ENCODE measurements around the gene GINS2. TPM values are rescaled to one million over a fixed set of nuclear protein-coding genes. Genes with fewer than 3 reads are reported as not detected.

The GINS2 gene
- total RNA-seq, 2 experiments from 2014 or later: 38.3 to 45.7 TPM

DNA sequence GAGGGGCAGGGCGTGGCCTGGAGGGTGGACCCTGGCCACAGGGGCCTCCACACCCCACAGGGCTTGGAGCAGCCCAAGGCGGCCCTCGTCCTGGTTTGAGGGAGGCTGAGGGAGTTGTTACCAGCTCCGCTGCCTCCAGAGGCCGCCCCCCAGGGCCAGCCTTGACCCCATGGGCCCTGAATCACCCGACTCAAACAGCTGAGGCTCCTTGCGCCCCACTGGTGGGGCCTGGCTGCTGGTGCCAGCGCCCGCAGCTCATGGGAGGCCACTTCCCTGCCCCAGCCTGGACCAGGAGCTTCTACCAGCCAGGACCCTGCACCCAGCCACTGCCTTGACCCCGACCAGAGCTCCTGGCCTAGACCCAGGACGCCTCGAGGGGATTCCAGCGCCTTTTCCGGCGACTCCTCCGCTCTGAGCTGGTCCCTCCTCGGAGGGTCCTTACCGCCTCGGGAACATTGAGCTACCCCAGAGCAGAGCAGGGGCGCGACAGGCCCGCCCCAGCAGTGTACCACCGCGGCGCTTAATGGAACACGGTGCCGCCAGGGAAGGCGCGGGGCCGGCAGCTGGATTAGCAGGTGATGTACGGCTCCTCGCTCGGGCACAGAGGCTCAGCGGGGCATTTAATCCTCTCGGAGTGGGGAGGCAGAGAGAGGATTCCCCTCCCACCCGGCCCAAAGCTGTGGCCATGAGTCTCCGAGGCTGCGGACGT is 38.5 kb downstream of the GINS2 start:
- ChIA-PET POLR2A (no interaction called here), CTCF (interaction anchor here (1.3 kb wide), 1 partner anchor 34 kb away, joined by 5 read pairs; no protein-coding TSS in a partner anchor)
- H3K36me3 Mint-ChIP-seq (ENCODE audit: low read depth): no peaks in the 10 kb centered on the region
- H3K27ac Mint-ChIP-seq: no peak overlapping the region
- peaks cover 2% of the 10 kb centered on the region for H3K4me1 Mint-ChIP-seq
- no peak for DNase-seq
- H3K9me3 Mint-ChIP-seq: no peaks in the 10 kb centered on the region
- no peak overlapping the region for H3K4me3 Mint-ChIP-seq
- no peaks in the 10 kb centered on the region for H3K27me3 Mint-ChIP-seq

GRCh38 chr16:85649411-85650134 is 39.2 kb downstream of the GINS2 start:
- Mint-ChIP-seq H3K27me3 (no peaks in the 10 kb centered on the region), H3K27ac (no peak overlapping the region), H3K4me1 (peaks cover 9% of the 10 kb centered on the region), H3K4me3 (no peak overlapping the region), H3K9me3 (no peaks in the 10 kb centered on the region), H3K36me3 (ENCODE audit: low read depth) (no peaks in the 10 kb centered on the region)
- ChIA-PET CTCF (interaction anchor here (1.3 kb wide), 1 partner anchor 34 kb away, joined by 5 read pairs; no protein-coding TSS in a partner anchor), POLR2A (interaction anchor here (0.6 kb wide), 1 partner anchor 109 kb away, joined by 3 read pairs; no protein-coding TSS in a partner anchor)
- no peak for DNase-seq

- peaks cover 11% of the 10 kb centered on the region for H3K4me1 Mint-ChIP-seq
- CTCF ChIA-PET: no interaction called here
- POLR2A ChIA-PET: no interaction called here
- no peaks in the 10 kb centered on the region for H3K27me3 Mint-ChIP-seq
- H3K4me3 Mint-ChIP-seq: no peak overlapping the region
- no peak for DNase-seq
- no peaks in the 10 kb centered on the region for H3K36me3 Mint-ChIP-seq (ENCODE audit: low read depth)
- no peaks in the 10 kb centered on the region for H3K9me3 Mint-ChIP-seq
- H3K27ac Mint-ChIP-seq: no peak overlapping the region
Measured at GRCh38 chr16:85648805-85649204, 39.9 kb downstream of the GINS2 start.

DNA sequence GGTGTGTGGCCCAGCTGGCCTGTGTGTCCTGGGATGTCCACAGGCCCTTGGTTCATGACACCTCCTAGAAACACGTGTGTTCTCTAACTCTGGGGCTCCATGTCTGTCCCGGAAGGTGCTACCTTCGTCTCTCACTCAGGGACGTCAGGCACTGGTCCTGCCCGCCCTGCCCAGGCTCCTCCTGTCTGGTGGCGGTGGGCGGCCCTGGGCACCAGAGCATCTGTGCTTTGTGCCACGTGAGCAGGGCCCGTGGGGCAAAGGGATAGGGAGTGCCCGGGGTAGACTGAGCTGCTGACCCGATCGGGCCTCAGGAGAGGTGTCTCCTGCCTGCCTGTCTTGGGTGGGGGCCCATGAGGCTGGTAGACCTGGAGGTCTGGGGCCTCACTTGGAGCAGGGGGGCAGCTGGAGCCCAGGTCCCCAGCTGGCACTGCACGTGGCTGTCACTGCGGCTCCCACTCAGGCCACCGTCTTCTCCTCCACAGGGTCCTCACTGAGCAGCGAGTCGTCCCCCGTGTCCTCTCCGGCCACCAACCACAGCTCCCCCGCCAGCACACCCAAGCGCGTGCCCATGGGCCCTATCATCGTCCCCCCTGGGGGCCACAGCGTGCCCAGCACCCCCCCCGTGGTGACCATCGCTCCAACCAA is 40.6 kb downstream of the GINS2 start:
- Mint-ChIP-seq H3K4me1 (peaks cover 11% of the 10 kb centered on the region), H3K27ac (no peak overlapping the region), H3K9me3 (no peaks in the 10 kb centered on the region), H3K36me3 (ENCODE audit: low read depth) (no peaks in the 10 kb centered on the region), H3K4me3 (no peak overlapping the region), H3K27me3 (no peaks in the 10 kb centered on the region)
- ChIA-PET POLR2A (no interaction called here), CTCF (no interaction called here)
- no peak for DNase-seq

- H3K9me3 Mint-ChIP-seq: no peaks in the 10 kb centered on the region
- no peak for DNase-seq
- no peaks in the 10 kb centered on the region for H3K36me3 Mint-ChIP-seq (ENCODE audit: low read depth)
- H3K4me1 Mint-ChIP-seq: peaks cover 11% of the 10 kb centered on the region
- H3K4me3 Mint-ChIP-seq: no peak overlapping the region
- CTCF ChIA-PET: no interaction called here
- no peaks in the 10 kb centered on the region for H3K27me3 Mint-ChIP-seq
- H3K27ac Mint-ChIP-seq: no peak overlapping the region
- POLR2A ChIA-PET: no interaction called here
Measured at GRCh38 chr16:85646976-85647375, 41.8 kb downstream of the GINS2 start.

GRCh38 chr16:85646358-85646907 is 42.3 kb downstream of the GINS2 start:
- CTCF ChIA-PET: no interaction called here
- H3K4me3 Mint-ChIP-seq: no peak overlapping the region
- H3K9me3 Mint-ChIP-seq: no peaks in the 10 kb centered on the region
- no peaks in the 10 kb centered on the region for H3K27me3 Mint-ChIP-seq
- H3K36me3 Mint-ChIP-seq (ENCODE audit: low read depth): no peaks in the 10 kb centered on the region
- DNase-seq: no peak
- peaks cover 11% of the 10 kb centered on the region for H3K4me1 Mint-ChIP-seq
- H3K27ac Mint-ChIP-seq: no peak overlapping the region
- POLR2A ChIA-PET: no interaction called here

DNA sequence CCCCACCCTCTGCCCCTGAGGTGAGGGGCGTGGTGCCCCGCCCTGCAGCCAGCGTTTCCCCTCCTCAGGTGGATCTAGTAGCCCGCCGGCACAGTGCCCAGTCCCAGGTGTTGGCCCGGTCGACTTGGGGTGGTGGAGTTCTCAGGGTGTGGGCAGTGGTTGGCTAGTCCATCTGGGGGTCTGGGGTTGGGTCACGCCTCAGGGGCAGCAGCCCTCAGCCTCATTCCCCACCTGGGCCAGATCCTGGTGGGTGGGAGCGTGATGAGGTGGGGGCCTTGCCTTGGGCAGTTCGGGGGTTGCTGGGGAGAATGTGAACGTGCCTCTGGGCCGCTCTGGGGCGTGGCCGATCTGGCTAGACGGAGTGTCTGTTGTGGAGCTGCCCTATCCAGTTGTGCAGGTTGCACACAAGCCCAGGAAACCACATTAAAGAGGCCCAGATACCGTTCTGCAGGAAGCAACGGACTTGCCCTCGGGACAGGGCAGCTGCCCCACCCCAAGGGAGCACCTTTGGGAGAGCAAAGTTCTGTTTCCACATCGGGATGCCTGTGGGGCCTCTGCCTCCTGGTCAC is 43.6 kb downstream of the GINS2 start:
- CTCF ChIA-PET: no interaction called here
- no peak for DNase-seq
- POLR2A ChIA-PET: no interaction called here
- H3K4me3 Mint-ChIP-seq: no peak overlapping the region
- H3K27ac Mint-ChIP-seq: no peak overlapping the region
- H3K36me3 Mint-ChIP-seq (ENCODE audit: low read depth): no peaks in the 10 kb centered on the region
- peaks cover 11% of the 10 kb centered on the region for H3K4me1 Mint-ChIP-seq
- H3K9me3 Mint-ChIP-seq: no peaks in the 10 kb centered on the region
- H3K27me3 Mint-ChIP-seq: no peaks in the 10 kb centered on the region

GRCh38 chr16:85644093-85644712 is 44.6 kb downstream of the GINS2 start:
- Mint-ChIP-seq H3K27me3 (no peaks in the 10 kb centered on the region), H3K4me3 (no peak overlapping the region), H3K36me3 (ENCODE audit: low read depth) (no peaks in the 10 kb centered on the region), H3K27ac (no peak overlapping the region), H3K4me1 (peaks cover 11% of the 10 kb centered on the region), H3K9me3 (no peaks in the 10 kb centered on the region)
- DNase-seq: no peak
- ChIA-PET CTCF (no interaction called here), POLR2A (no interaction called here)

GRCh38 chr16:85643631-85644030 is 45.1 kb downstream of the GINS2 start:
- H3K4me1 Mint-ChIP-seq: peaks cover 11% of the 10 kb centered on the region
- no peaks in the 10 kb centered on the region for H3K27me3 Mint-ChIP-seq
- ChIA-PET POLR2A (no interaction called here), CTCF (interaction anchor here (1.1 kb wide), 1 partner anchor 16 kb away, joined by 4 read pairs; no protein-coding TSS in a partner anchor)
- H3K9me3 Mint-ChIP-seq: no peaks in the 10 kb centered on the region
- H3K36me3 Mint-ChIP-seq (ENCODE audit: low read depth): no peaks in the 10 kb centered on the region
- H3K4me3 Mint-ChIP-seq: no peak overlapping the region
- H3K27ac Mint-ChIP-seq: no peak overlapping the region
- no peak for DNase-seq

- no peaks in the 10 kb centered on the region for H3K9me3 Mint-ChIP-seq
- no peak for DNase-seq
- no peak overlapping the region for H3K27ac Mint-ChIP-seq
- H3K4me3 Mint-ChIP-seq: no peak overlapping the region
- H3K27me3 Mint-ChIP-seq: no peaks in the 10 kb centered on the region
- ChIA-PET POLR2A (no interaction called here), CTCF (interaction anchor here (1.1 kb wide), 1 partner anchor 17 kb away, joined by 4 read pairs; no protein-coding TSS in a partner anchor)
- H3K4me1 Mint-ChIP-seq: peaks cover 11% of the 10 kb centered on the region
- H3K36me3 Mint-ChIP-seq (ENCODE audit: low read depth): no peaks in the 10 kb centered on the region
Measured at GRCh38 chr16:85642762-85643358, 45.9 kb downstream of the GINS2 start.

DNA sequence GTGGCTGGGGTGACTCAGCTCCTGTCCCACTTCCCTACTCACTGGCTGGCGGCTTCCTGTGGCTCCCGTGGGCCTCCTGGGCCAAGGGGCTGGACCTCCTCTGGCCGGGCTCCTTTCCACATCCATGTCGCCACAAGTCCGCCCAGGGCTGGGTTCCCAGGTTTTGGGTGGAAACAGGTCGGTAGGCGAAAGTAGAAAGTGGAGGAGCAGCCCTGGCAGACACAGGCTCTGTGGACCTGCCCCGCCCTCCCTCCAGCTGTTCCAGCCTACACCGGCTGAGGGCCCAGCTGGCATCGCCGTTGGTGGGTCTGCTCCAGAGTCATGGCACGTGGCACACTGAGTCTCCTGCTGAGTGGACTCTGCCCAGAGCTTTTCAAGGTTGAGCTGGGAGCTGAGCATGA is 47.0 kb downstream of the GINS2 start:
- H3K4me3 Mint-ChIP-seq: no peak overlapping the region

DNA sequence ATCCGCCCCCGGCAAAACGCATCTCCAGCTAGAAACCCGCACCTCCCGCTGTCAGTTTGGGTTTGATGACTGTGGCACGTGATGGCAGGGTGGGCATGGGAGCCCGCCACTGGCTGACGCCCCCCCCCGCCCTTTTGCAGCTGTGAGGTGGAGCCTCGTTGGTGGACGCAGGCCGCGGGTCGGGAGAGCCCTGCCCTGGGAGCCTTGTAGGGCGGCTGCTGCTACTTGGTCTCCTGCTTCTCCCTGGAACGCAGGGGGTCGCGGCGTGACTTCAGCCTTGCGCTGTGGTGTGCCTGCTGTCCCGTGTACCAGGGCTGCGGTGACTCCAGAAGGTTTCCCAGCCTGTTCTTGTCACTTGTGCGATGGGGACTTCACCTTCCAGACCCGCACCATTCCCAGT is 47.4 kb downstream of the GINS2 start:
- Mint-ChIP-seq H3K9me3 (no peaks in the 10 kb centered on the region), H3K27me3 (no peaks in the 10 kb centered on the region), H3K4me3 (no peak overlapping the region), H3K36me3 (ENCODE audit: low read depth) (no peaks in the 10 kb centered on the region), H3K27ac (no peak overlapping the region), H3K4me1 (peaks cover 11% of the 10 kb centered on the region)
- ChIA-PET POLR2A (no interaction called here), CTCF (no interaction called here)
- DNase-seq: no peak

More for the DNA sequence above, 47.0 kb downstream of the GINS2 start:
- Mint-ChIP-seq H3K4me1 (peaks cover 11% of the 10 kb centered on the region), H3K9me3 (no peaks in the 10 kb centered on the region), H3K27ac (no peak overlapping the region), H3K27me3 (no peaks in the 10 kb centered on the region), H3K36me3 (ENCODE audit: low read depth) (no peaks in the 10 kb centered on the region)
- POLR2A ChIA-PET: no interaction called here
- CTCF ChIA-PET: no interaction called here
- no peak for DNase-seq

Data from activated CD4-positive, alpha-beta memory T cell treated with anti-CD3 and anti-CD28 coated beads, Interleukin-2, amount 10 ng/mL, durations not matched to agents 7 days and 5 days (primary cell).